Vagina (tissue), 2 donors: ENCODE measurements around the gene GPR75. TPM values are rescaled to one million over a fixed set of nuclear protein-coding genes. Genes with fewer than 3 reads are reported as not detected.
"Not testable (repeated sequence)": the region's sequence is repeated elsewhere in the genome, so short reads cannot be mapped to it uniquely, and the experiment has no call there.

Experiments
- DNase-seq, 2 donors: peaks; one replicate each; pipeline ENCODE4 v3.0.0-alpha.2; 2017; ENCODE audit errors: extremely low spot score in 2 of 2
- H3K27ac ChIP-seq: fragments of 200-600 bp; sonication (generic); one replicate; pipeline ENCODE4 v1.5.1; 2019
- H3K27me3 ChIP-seq: fragments of 200-600 bp; sonication (generic); one replicate; pipeline ENCODE4 v1.5.1; 2019
- H3K36me3 ChIP-seq, 2 donors: fragments of 200-600 bp; sonication (generic); one replicate each; pipeline ENCODE4 v1.5.1; 2017 to 2019
- H3K4me1 ChIP-seq: fragments of 200-600 bp; sonication (generic); one replicate; pipeline ENCODE4 v1.5.1; 2019
- H3K4me3 ChIP-seq, 2 donors: fragments of 200-600 bp; sonication (generic); 1 replicate in 1 of 2; 2 replicates in 1 of 2; pipeline ENCODE4 v1.5.1; 2016 to 2019
- H3K9me3 ChIP-seq: fragments of 200-600 bp; sonication (generic); one replicate; pipeline ENCODE4 v1.5.1; 2019
- POLR2A ChIP-seq, 2 donors: fragments of 450-650 bp; IDR thresholded peaks; one replicate each; pipeline ENCODE4 v1.6.1; 2017; ENCODE audit warnings: antibody characterized with exemption in 2 of 2, mild to moderate bottlenecking in 2 of 2, moderate library complexity in 2 of 2
- POLR2AphosphoS5 ChIP-seq, 2 donors: sonication (generic); formaldehyde crosslinking; IDR thresholded peaks; one replicate each; pipeline ENCODE4 v1.9.0; 2017; ENCODE audit warnings: antibody characterized with exemption in 2 of 2, mild to moderate bottlenecking in 2 of 2, low read depth in 1 of 2; ENCODE audit not compliant: insufficient read depth in 1 of 2
- intact Hi-C: fragments of 100-400 bp; cut with DNase I; formaldehyde crosslinking; loops from one replicate; pipeline ENCODE4 v1.15.1; 2023
- total RNA-seq: library from RNA; depleted of rRNA; stranded (reverse); fragments of >200 nt; gene quantifications from one replicate; pipeline ENCODE4 v1.2.3, GENCODE V29; 2016
- TF ChIP-seq, protein P1 (sequence below), 3 experiments: fragments of 450-650 bp in 2 of 3; fragments of 200-600 bp in 1 of 3; sonication (generic) in 1 of 3; IDR thresholded peaks; one replicate each; pipeline ENCODE4 v1.5.1; 2017 to 2019; ENCODE audit warnings: antibody characterized with exemption in 3 of 3, mild to moderate bottlenecking in 2 of 3, moderate library complexity in 2 of 3

GPR75 gene
- total RNA-seq, 1 donor from 2014 or later, result 5.4 TPM

DNA sequence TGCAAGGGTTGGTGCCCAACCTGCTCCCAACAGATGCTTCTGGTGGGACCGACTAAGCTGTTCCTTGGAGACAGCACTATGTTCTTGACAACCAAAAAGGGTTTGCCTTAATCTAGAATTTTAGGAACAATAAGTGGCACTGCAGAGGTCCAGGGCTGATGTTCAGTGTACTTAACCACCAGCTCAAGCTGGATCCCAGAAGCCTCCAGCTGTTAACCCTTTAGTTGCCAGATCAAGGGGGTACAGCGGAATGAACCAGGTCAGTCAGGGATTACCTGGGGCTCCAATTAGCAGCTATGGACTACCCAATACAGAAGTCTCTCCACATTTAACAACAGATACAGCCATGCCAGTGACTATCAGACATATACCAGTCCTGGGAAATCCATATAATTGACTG lies 3.5 kb downstream of the GPR75 start:
- no peaks in the 10 kb centered on the region for H3K27me3 ChIP-seq
- peaks cover 0 to 8% of the 10 kb centered on the region in 2 donors for H3K36me3 ChIP-seq
- DNase-seq, result no peak
- H3K9me3 ChIP-seq, result no peaks in the 10 kb centered on the region
- TF ChIP-seq POLR2A (IDR thresholded peaks at IDR 0.05) (no peak), POLR2AphosphoS5 (IDR thresholded peaks at IDR 0.05; ENCODE audit: insufficient read depth in 1 of 2, low read depth in 1 of 2) (no peak)
- TF ChIP-seq, protein P1, sequence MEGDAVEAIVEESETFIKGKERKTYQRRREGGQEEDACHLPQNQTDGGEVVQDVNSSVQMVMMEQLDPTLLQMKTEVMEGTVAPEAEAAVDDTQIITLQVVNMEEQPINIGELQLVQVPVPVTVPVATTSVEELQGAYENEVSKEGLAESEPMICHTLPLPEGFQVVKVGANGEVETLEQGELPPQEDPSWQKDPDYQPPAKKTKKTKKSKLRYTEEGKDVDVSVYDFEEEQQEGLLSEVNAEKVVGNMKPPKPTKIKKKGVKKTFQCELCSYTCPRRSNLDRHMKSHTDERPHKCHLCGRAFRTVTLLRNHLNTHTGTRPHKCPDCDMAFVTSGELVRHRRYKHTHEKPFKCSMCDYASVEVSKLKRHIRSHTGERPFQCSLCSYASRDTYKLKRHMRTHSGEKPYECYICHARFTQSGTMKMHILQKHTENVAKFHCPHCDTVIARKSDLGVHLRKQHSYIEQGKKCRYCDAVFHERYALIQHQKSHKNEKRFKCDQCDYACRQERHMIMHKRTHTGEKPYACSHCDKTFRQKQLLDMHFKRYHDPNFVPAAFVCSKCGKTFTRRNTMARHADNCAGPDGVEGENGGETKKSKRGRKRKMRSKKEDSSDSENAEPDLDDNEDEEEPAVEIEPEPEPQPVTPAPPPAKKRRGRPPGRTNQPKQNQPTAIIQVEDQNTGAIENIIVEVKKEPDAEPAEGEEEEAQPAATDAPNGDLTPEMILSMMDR (IDR thresholded peaks at IDR 0.05), result no peak
- no peak overlapping the region for H3K27ac ChIP-seq
- H3K4me3 ChIP-seq, result no peak overlapping the region
- H3K4me1 ChIP-seq, result peaks cover 18% of the 10 kb centered on the region
- intact Hi-C loops, result no loop called here

DNA sequence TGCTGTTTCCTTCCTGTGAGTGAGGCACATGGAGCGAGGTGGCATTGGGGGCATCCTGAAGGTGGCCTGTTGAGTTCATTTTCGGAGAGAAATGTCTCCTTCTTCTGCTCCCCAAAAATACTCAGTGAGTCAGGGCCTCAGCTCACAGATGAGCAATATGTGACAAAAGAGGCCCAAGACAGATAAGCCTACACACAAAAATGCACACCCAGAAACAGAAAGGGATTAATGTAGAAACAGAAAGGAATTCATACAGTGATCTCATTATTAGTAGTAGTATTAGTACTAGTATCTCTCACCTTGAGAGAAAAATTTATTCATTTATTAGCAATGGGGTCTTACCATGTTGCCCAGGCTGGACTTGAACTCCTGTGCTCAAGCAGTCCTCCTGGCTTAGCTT lies 5.1 kb downstream of the GPR75 start:
- Histone ChIP-seq H3K9me3 (no peaks in the 10 kb centered on the region), H3K4me3 (no peak overlapping the region), H3K27ac (no peak overlapping the region), H3K36me3 (peaks cover 0 to 8% of the 10 kb centered on the region in 2 donors), H3K4me1 (peaks cover 7% of the 10 kb centered on the region), H3K27me3 (no peaks in the 10 kb centered on the region)
- no peak for DNase-seq
- TF ChIP-seq POLR2A (IDR thresholded peaks at IDR 0.05), result no peak
- TF ChIP-seq POLR2AphosphoS5 (IDR thresholded peaks at IDR 0.05; ENCODE audit: insufficient read depth in 1 of 2, low read depth in 1 of 2), result no peak
- TF ChIP-seq, protein P1 (IDR thresholded peaks at IDR 0.05), result no peak
- intact Hi-C loops, result no loop called here

DNA sequence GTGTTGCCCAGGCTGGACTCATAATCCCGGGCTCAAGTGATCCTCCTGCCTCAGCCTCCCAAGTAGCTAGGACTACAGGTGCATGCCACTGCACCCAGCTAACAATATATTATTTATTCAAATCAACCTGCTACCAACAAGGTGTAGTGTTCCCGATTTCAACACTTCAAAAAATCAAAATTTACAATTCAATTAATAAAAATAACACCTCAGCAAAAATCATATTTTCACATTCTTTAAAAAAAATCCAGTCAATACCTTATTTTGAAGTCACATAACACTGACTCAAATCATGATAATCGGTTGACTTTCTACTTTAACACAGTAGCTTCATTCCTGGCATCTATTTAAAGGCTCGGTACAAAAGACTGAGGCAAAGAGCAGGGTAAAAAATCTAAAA lies 7.2 kb downstream of the GPR75 start:
- intact Hi-C loops, result no loop called here
- no peaks in the 10 kb centered on the region for H3K9me3 ChIP-seq

DNA sequence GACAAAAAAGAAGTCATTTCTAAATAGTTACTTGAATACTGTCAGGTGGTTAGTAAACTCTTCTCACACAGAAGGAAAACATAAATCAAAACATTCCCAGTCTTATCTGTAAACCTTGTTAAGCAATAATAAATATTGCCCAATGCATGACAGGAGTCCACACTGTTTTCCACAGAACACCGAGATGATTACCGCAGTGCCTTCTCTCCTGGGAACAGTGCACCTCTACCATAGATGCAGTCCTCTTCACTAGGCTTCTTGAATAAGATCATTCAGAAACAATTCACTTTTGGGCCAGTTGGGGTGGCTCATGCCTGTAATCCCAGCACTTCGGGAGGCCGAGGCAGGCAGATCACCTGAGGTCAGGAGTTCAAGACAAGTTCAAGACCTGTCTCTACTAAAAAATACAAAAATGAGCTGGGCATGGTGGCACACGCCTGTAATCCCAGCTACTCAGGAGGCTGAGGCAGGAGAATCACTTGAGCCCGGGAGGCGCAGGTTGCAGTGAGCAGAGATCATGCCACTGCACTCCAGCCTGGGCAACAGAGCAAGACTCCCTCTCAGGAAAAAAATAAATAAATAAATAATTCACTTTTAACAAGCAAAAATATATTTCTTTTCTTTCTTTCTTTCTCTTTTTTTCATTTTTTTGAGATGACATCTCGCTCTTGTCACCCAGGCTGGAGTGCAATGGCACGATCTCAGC lies 8.6 kb downstream of the GPR75 start:
- DNase-seq, H3K4me1 ChIP-seq, H3K27ac ChIP-seq, H3K9me3 ChIP-seq, intact Hi-C loops, H3K27me3 ChIP-seq, H3K36me3 ChIP-seq, H3K4me3 ChIP-seq: not testable (repeated sequence)

More for the DNA sequence above, 7.2 kb downstream of the GPR75 start:
- Histone ChIP-seq H3K27ac (no peak overlapping the region), H3K4me3 (no peak overlapping the region), H3K36me3 (peaks cover 0 to 8% of the 10 kb centered on the region in 2 donors), H3K4me1 (no peaks in the 10 kb centered on the region), H3K27me3 (no peaks in the 10 kb centered on the region)
- no peak for DNase-seq
- no peak for TF ChIP-seq POLR2A (IDR thresholded peaks at IDR 0.05)
- TF ChIP-seq POLR2AphosphoS5 (IDR thresholded peaks at IDR 0.05; ENCODE audit: insufficient read depth in 1 of 2, low read depth in 1 of 2), result no peak
- TF ChIP-seq, protein P1 (IDR thresholded peaks at IDR 0.05), result no peak

DNA sequence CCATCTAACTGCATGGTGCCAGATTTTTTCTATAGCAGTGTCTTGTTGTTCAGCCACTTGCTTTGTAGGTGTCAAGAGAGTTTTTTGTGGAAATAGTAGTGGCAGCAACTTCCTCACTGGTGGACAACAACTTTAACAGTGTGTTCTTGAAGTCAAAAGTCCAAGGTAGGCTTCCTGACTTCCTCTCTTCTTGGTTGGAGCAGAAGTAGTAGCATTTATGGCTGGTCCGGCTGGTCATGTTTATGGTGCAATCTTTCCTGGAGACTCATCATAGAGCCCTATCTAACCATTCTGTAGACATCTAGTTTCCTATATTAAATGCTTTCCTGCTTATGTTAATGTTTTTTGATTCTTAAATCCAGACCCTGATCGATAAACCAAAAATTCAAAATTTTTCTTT lies 11.7 kb downstream of the GPR75 start:
- H3K9me3 ChIP-seq, result no peaks in the 10 kb centered on the region
- no peak for DNase-seq
- H3K4me1 ChIP-seq, result no peaks in the 10 kb centered on the region
- no peak overlapping the region for H3K4me3 ChIP-seq
- intact Hi-C loops, result no loop called here
- no peaks in the 10 kb centered on the region for H3K27me3 ChIP-seq
- H3K27ac ChIP-seq, result no peak overlapping the region
- TF ChIP-seq POLR2A (IDR thresholded peaks at IDR 0.05) (no peak), POLR2AphosphoS5 (IDR thresholded peaks at IDR 0.05; ENCODE audit: insufficient read depth in 1 of 2, low read depth in 1 of 2) (no peak)
- TF ChIP-seq, protein P1 (IDR thresholded peaks at IDR 0.05), result no peak
- H3K36me3 ChIP-seq, result no peaks in the 10 kb centered on the region
